ENCODE results near the gene ARHGEF17.

GRCh38 chr11:73346186-73346935 is 38.3 kb downstream of the ARHGEF17 start:
- TF ChIP-seq CTCF (IDR thresholded peaks at IDR 0.05) (no peak), POLR2A (IDR thresholded peaks at IDR 0.05) (no peak)

All from testis (tissue), 2 donors.